Measurements from ENCODE around the gene MIAT.

DNA sequence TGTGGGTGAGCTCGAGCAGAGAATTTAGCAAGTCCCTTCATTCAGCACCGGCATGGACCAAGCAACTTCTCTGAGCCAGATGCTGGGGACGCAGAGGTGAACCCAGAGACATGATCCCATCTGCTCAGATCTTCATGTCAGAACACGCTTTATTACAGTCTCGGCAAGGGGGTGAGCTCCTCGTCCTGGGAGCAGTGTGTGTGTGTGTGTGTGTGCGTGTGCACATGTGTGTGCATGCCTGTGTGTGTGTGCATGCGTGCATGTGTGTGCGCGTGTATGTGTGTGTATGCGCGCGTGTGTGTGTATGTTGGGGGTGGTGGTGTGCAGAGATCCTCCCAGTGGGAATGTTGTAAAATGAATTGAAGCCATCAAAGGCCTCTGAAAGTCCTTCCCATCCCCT is 9.8 kb downstream of the MIAT start:
- TF ChIP-seq, protein P1, sequence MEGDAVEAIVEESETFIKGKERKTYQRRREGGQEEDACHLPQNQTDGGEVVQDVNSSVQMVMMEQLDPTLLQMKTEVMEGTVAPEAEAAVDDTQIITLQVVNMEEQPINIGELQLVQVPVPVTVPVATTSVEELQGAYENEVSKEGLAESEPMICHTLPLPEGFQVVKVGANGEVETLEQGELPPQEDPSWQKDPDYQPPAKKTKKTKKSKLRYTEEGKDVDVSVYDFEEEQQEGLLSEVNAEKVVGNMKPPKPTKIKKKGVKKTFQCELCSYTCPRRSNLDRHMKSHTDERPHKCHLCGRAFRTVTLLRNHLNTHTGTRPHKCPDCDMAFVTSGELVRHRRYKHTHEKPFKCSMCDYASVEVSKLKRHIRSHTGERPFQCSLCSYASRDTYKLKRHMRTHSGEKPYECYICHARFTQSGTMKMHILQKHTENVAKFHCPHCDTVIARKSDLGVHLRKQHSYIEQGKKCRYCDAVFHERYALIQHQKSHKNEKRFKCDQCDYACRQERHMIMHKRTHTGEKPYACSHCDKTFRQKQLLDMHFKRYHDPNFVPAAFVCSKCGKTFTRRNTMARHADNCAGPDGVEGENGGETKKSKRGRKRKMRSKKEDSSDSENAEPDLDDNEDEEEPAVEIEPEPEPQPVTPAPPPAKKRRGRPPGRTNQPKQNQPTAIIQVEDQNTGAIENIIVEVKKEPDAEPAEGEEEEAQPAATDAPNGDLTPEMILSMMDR (IDR thresholded peaks at IDR 0.05; ENCODE audit: poor library complexity), result no peak
- TF ChIP-seq EZH2 (IDR thresholded peaks at IDR 0.05; ENCODE audit: borderline replicate concordance) (no peak), EZH2phosphoT487 (IDR thresholded peaks at IDR 0.05; ENCODE audit: low read depth, severe bottlenecking, unreplicated experiment) (no peak)
